ENCODE measurements around the gene SUN1. TPM values are rescaled to one million over a fixed set of nuclear protein-coding genes. Genes with fewer than 3 reads are reported as not detected.

Gene SUN1
- total and polyA plus RNA-seq, 8 donors, result 101 to 182 (median 154) TPM

GRCh38 chr7:916291-916941, 84.1 kb downstream of the SUN1 start:
- TF ChIP-seq CTCF (IDR thresholded peaks at IDR 0.05), result no peak
- Histone ChIP-seq H3K4me3 (no peak overlapping the region), H3K27ac (no peak overlapping the region), H3K9me3 (no peaks in the 10 kb centered on the region), H3K36me3 (no peaks in the 10 kb centered on the region), H3K27me3 (no peaks in the 10 kb centered on the region), H3K4me1 (peaks cover 0 to 18% of the 10 kb centered on the region in 2 donors)
- intact Hi-C loops (cut with DNase I), result no loop called here
- DNase-seq (peak in 1 of 4 donors; percentile 48), ATAC-seq (no peak)

GRCh38 chr7:917255-918117, 85.2 kb downstream of the SUN1 start:
- ATAC-seq (no peak), DNase-seq (peak in 2 of 4 donors; percentile 9 to 31)
- no peaks in the 10 kb centered on the region for H3K36me3 ChIP-seq
- no peaks in the 10 kb centered on the region for H3K9me3 ChIP-seq
- H3K4me3 ChIP-seq, result no peak overlapping the region
- intact Hi-C loops (cut with DNase I), result no loop called here
- peaks cover 0 to 9% of the 10 kb centered on the region in 2 donors for H3K27me3 ChIP-seq
- peaks cover 0 to 25% of the 10 kb centered on the region in 2 donors for H3K4me1 ChIP-seq
- no peak overlapping the region for H3K27ac ChIP-seq
- no peak for TF ChIP-seq CTCF (IDR thresholded peaks at IDR 0.05)

- no peaks in the 10 kb centered on the region for H3K9me3 ChIP-seq
- intact Hi-C loops (cut with DNase I), result no loop called here
- peaks cover 0 to 9% of the 10 kb centered on the region in 2 donors for H3K27me3 ChIP-seq
- DNase-seq (peak in 2 of 4 donors; percentile 10 to 54), ATAC-seq (no peak)
- no peak for TF ChIP-seq CTCF (IDR thresholded peaks at IDR 0.05)
- no peak overlapping the region for H3K4me3 ChIP-seq
- no peak overlapping the region for H3K27ac ChIP-seq
- H3K4me1 ChIP-seq, result peaks cover 0 to 31% of the 10 kb centered on the region in 2 donors
- no peaks in the 10 kb centered on the region for H3K36me3 ChIP-seq
These were observed 85.8 kb downstream of the SUN1 start for GRCh38 chr7:918118-918425.

- Histone ChIP-seq H3K36me3 (no peaks in the 10 kb centered on the region), H3K27ac (no peak overlapping the region), H3K27me3 (peaks cover 0 to 9% of the 10 kb centered on the region in 2 donors), H3K4me3 (no peak overlapping the region), H3K4me1 (peaks cover 0 to 36% of the 10 kb centered on the region in 2 donors), H3K9me3 (no peaks in the 10 kb centered on the region)
- DNase-seq (peak in 2 of 4 donors; percentile 25 to 58), ATAC-seq (no peak)
- intact Hi-C loops (cut with DNase I), result no loop called here
- TF ChIP-seq CTCF (IDR thresholded peaks at IDR 0.05), result no peak
These were observed 86.3 kb downstream of the SUN1 start for GRCh38 chr7:918441-919113.

GRCh38 chr7:919114-919442, 86.8 kb downstream of the SUN1 start:
- Histone ChIP-seq H3K27me3 (peaks cover 0 to 9% of the 10 kb centered on the region in 2 donors), H3K9me3 (no peaks in the 10 kb centered on the region), H3K36me3 (no peaks in the 10 kb centered on the region), H3K4me3 (no peak overlapping the region), H3K27ac (no peak overlapping the region), H3K4me1 (peaks cover 0 to 34% of the 10 kb centered on the region in 2 donors)
- ATAC-seq (no peak), DNase-seq (peak in 2 of 4 donors; percentile 23 to 64)
- intact Hi-C loops (cut with DNase I), result no loop called here
- TF ChIP-seq CTCF (IDR thresholded peaks at IDR 0.05), result no peak
